ENCODE data around the gene CEACAM4. TPM values are rescaled to one million over a fixed set of nuclear protein-coding genes. Genes with fewer than 3 reads are reported as not detected.
A peak's percentile ranks its signal among the peaks of the same experiment; 100 is the strongest.

CEACAM4 gene
- total RNA-seq, 6 experiments from 2014 or later, result 0.29 to 3.4 (median 0.58) TPM

- Histone ChIP-seq H3K4me1 (no peaks in the 10 kb centered on the region), H3K27me3 (no peaks in the 10 kb centered on the region), H3K4me3 (no peak overlapping the region), H3K36me3 (no peaks in the 10 kb centered on the region), H3K27ac (no peak overlapping the region), H3K9me3 (no peaks in the 10 kb centered on the region)
- WGBS (ENCODE audit: insufficient coverage, low coverage, low lambda C conversion rate, missing lambda C conversion rate), result 16% methylated on average over 6 of the region's 6 CpGs
- intact Hi-C loops (cut with DNase I), result no loop called here
- ATAC-seq (no peak), DNase-seq (peak in 1 of 3 donors; percentile 33)
- TF ChIP-seq POLR2A (IDR thresholded peaks at IDR 0.05), result no peak
- no peak for TF ChIP-seq CTCF (IDR thresholded peaks at IDR 0.05)
Observed at GRCh38 chr19:41599175-41599966, 27.5 kb downstream of the CEACAM4 start.

- Histone ChIP-seq H3K4me3 (no peak overlapping the region), H3K9me3 (no peaks in the 10 kb centered on the region), H3K36me3 (no peaks in the 10 kb centered on the region), H3K27ac (no peak overlapping the region), H3K27me3 (no peaks in the 10 kb centered on the region), H3K4me1 (no peaks in the 10 kb centered on the region)
- intact Hi-C loops (cut with DNase I), result no loop called here
- TF ChIP-seq POLR2A (IDR thresholded peaks at IDR 0.05), result no peak
- peak; percentile 67 to 93 (median 92) for TF ChIP-seq CTCF (IDR thresholded peaks at IDR 0.05)
- DNase-seq (peak in 2 of 3 donors; percentile 39 to 63), ATAC-seq (peak; percentile 83 to 87 (median 85))
- WGBS (ENCODE audit: insufficient coverage, low coverage, low lambda C conversion rate, missing lambda C conversion rate), result 7% methylated on average over 10 of the region's 10 CpGs
Observed at GRCh38 chr19:41597600-41598041, 29.3 kb downstream of the CEACAM4 start.

DNA sequence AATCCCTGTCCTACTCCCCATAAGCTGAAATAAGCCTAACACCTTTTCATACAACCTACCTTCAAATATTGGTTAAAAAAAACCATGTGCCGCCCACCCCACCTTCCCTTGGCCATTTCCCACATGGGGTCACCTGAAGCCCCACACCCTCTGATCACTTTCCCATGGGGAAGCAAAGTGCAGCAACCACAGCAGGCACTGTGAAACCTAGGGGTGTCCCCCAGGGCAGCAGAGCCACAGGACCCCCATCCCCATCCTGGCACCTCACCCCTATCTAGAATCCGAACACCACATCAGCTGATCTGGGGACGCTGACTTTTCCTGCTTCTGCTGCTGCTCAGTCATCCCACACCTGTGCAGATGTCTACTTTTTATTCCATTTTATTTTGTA is 31.0 kb downstream of the CEACAM4 start:
- 10% methylated on average over 3 of the region's 3 CpGs for WGBS (ENCODE audit: insufficient coverage, low coverage, low lambda C conversion rate, missing lambda C conversion rate)
- no peak for TF ChIP-seq CTCF (IDR thresholded peaks at IDR 0.05)
- intact Hi-C loops (cut with DNase I), result no loop called here
- H3K9me3 ChIP-seq, result no peaks in the 10 kb centered on the region
- DNase-seq (peak in 1 of 3 donors; percentile 42), ATAC-seq (no peak)
- H3K4me3 ChIP-seq, result no peak overlapping the region
- H3K36me3 ChIP-seq, result no peaks in the 10 kb centered on the region
- no peaks in the 10 kb centered on the region for H3K27me3 ChIP-seq
- H3K27ac ChIP-seq, result no peak overlapping the region
- H3K4me1 ChIP-seq, result no peaks in the 10 kb centered on the region

- peak in 2 of 3 donors; percentile 43 to 58 for DNase-seq
- ATAC-seq, result peak; percentile 85 to 97 (median 90)
- 17% methylated on average over 4 of the region's 4 CpGs for WGBS (ENCODE audit: insufficient coverage, low coverage, low lambda C conversion rate, missing lambda C conversion rate)
Observed at GRCh38 chr19:41595258-41595889, 31.5 kb downstream of the CEACAM4 start.

More at GRCh38 chr19:41595258-41595889, 31.5 kb downstream of the CEACAM4 start:
- Histone ChIP-seq H3K36me3 (no peaks in the 10 kb centered on the region), H3K27ac (no peak overlapping the region), H3K4me1 (no peaks in the 10 kb centered on the region), H3K9me3 (no peaks in the 10 kb centered on the region), H3K27me3 (no peaks in the 10 kb centered on the region), H3K4me3 (no peak overlapping the region)
- no peak for TF ChIP-seq POLR2A (IDR thresholded peaks at IDR 0.05)
- TF ChIP-seq CTCF (IDR thresholded peaks at IDR 0.05), result peak; percentile 54 to 75 (median 68)
- intact Hi-C loops (cut with DNase I), result no loop called here
